Measurements from ENCODE around the gene GNGT2.
A peak's percentile ranks its signal among the peaks of the same experiment; 100 is the strongest.

The GNGT2 gene

DNA sequence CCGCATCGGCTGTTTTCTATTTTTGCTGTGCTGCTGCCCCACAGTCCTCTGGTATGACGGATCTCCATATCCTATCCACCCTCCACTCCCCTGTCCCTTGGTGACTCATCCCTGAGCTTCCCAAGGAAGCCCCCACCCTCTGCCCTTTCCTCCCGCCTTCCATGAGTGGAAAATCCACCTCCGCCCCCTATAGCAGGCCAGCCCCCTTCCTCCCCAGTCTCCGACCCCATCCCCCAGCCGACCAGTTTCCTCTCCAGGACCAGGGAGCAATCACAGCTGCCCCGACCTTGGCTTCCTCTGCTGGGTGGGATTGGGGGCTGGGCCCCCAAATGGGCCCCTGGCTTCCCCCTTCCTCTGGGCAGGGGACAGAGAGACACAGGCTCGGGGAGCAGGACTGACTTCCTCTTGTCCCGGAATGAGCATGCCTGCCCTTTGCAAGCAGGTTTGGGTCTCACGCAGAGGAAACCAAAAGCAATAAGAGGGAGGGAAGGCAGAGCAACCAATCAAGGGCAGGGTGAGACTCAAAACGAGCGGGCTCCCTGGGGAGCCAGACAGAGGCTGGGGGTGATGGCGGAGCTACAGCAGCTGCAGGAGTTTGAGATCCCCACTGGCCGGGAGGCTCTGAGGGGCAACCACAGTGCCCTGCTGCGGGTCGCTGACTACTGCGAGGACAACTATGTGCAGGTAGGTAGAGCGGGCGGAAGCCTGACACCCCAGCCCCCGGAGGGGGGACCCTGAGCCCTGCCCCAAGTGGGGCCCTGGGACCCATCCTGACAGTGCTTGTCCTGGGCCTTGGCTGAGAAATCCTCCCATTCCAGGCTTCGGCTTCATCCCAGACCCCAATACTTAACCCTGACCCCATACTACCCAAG is at the start of gene GNGT2, which contains the start of gene ABI3:
Gene GNGT2, minus strand, starts transcription at position 417 of the 872 bp plus-strand sequence. CDS start 3,152 bp downstream, outside the sequence.
Gene ABI3, plus strand, starts transcription at position 550 of the 872 bp plus-strand sequence. Its CDS starts 18 bp downstream, at position 568.
- no peaks in the 10 kb centered on the region for H3K27me3 ChIP-seq (replicated peaks; ENCODE audit: control insufficient read depth, insufficient read depth, low read length)
- DNase-seq (ENCODE audit: extremely low read depth, insufficient read length) = peak; percentile 83
- peak within 1 kb of the TSS; percentile 89 for H3K4me3 ChIP-seq (replicated peaks; ENCODE audit: low read depth, low read length)
- TF ChIP-seq, protein P1, sequence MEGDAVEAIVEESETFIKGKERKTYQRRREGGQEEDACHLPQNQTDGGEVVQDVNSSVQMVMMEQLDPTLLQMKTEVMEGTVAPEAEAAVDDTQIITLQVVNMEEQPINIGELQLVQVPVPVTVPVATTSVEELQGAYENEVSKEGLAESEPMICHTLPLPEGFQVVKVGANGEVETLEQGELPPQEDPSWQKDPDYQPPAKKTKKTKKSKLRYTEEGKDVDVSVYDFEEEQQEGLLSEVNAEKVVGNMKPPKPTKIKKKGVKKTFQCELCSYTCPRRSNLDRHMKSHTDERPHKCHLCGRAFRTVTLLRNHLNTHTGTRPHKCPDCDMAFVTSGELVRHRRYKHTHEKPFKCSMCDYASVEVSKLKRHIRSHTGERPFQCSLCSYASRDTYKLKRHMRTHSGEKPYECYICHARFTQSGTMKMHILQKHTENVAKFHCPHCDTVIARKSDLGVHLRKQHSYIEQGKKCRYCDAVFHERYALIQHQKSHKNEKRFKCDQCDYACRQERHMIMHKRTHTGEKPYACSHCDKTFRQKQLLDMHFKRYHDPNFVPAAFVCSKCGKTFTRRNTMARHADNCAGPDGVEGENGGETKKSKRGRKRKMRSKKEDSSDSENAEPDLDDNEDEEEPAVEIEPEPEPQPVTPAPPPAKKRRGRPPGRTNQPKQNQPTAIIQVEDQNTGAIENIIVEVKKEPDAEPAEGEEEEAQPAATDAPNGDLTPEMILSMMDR (IDR thresholded peaks at IDR 0.05; ENCODE audit: insufficient read depth, low read length, poor library complexity, severe bottlenecking) = no peak
- peaks cover 1% of the 10 kb centered on the region; the same call in 1 of the 2 replicates for H3K36me3 ChIP-seq (ENCODE audit: control insufficient read depth, insufficient read depth, low read length)

DNA sequence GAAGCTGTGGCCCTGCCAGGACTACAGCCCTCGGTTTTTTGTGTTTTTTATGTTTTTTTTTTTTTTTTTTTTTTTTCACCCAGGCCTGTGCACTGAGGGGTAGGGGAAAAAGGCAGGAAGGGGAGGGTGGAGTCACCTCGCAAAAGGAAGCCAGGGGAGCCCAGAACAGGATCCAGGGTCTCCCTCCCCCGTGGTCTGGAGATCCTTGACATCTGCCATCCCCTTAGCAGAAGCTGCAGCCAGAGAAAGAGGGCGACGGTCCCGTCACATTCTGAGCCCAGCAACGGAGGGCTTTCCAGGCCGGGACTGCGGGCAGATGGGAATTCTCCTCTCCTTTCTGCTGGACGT is 49.3 kb upstream of the GNGT2 start:
- DNase-seq (ENCODE audit: extremely low read depth, insufficient read length) = no peak
- H3K36me3 ChIP-seq (ENCODE audit: control insufficient read depth, insufficient read depth, low read length) = no peaks in the 10 kb centered on the region
- peak overlapping the region; percentile 35 for H3K4me3 ChIP-seq (replicated peaks; ENCODE audit: low read depth, low read length)
- peaks cover 1% of the 10 kb centered on the region; the same call in 1 of the 2 replicates for H3K27me3 ChIP-seq (replicated peaks; ENCODE audit: control insufficient read depth, insufficient read depth, low read length)
- TF ChIP-seq, protein P1 (IDR thresholded peaks at IDR 0.05; ENCODE audit: insufficient read depth, low read length, poor library complexity, severe bottlenecking) = no peak

DNA sequence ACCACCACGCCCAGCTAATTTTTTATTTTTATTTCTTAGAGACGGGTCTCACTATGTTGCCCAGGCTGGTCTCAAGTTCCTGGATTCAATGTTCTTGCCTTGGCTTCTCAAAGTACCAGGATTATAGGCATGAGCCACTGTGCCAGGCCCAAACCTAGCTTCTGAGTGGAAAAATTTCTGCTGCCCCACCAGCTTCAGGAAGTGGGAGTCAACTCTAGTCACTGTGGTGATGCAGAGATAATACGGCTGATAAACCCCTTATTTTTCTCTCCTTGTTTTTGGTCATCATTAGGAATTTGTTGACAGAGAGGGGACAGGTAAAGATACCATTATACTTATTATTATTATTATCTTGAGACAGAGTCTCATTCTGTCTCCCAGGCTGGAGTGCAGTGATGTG is 48.0 kb upstream of the GNGT2 start:
- no peak for DNase-seq (ENCODE audit: extremely low read depth, insufficient read length)
- H3K36me3 ChIP-seq (ENCODE audit: control insufficient read depth, insufficient read depth, low read length) = no peaks in the 10 kb centered on the region
- H3K4me3 ChIP-seq (replicated peaks; ENCODE audit: low read depth, low read length) = no peak overlapping the region
- peaks cover 1% of the 10 kb centered on the region; the same call in 1 of the 2 replicates for H3K27me3 ChIP-seq (replicated peaks; ENCODE audit: control insufficient read depth, insufficient read depth, low read length)
- TF ChIP-seq, protein P1 (IDR thresholded peaks at IDR 0.05; ENCODE audit: insufficient read depth, low read length, poor library complexity, severe bottlenecking) = no peak

DNA sequence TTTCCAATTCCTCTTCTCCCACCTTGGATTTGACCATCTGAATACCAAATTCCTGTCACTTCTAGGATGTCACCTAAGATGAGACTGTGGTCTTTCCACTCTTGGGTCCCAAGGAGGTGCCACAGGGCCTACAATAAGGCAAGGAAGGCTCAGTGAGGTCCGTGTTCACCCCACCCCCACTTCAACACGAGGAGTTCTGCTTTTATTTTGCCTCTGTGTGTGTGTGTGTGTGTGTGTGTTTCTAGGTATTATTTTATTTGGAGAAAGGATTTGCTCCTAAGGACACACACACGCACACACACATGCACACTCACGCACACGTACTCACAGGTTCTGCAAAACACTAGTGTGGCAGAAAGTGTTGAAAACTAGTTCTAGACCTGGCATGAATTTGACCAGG is 44.8 kb upstream of the GNGT2 start:
- TF ChIP-seq, protein P1 (IDR thresholded peaks at IDR 0.05; ENCODE audit: insufficient read depth, low read length, poor library complexity, severe bottlenecking) = no peak
- no peak overlapping the region for H3K4me3 ChIP-seq (replicated peaks; ENCODE audit: low read depth, low read length)
- no peaks in the 10 kb centered on the region for H3K36me3 ChIP-seq (ENCODE audit: control insufficient read depth, insufficient read depth, low read length)
- H3K27me3 ChIP-seq (replicated peaks; ENCODE audit: control insufficient read depth, insufficient read depth, low read length) = no peaks in the 10 kb centered on the region
- no peak for DNase-seq (ENCODE audit: extremely low read depth, insufficient read length)

DNA sequence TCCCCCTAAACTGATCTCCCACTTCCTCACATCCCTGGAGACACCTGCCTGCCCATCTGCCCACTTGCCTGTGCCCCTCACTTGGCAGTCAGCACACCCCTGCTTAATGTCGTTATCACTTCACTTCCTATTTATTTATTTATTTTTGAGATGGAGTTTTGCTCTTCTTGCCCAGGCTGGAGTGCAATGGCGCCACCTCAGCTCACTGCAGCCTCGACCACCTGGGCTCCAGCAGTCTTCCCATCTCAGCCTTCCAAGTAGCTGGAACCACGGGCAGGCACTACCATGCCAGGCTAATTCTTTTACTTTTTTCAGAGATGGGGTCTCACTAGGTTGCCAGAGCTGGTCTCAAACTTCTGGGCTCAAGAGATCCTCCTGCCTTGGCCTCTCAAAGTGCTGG is 43.7 kb upstream of the GNGT2 start:
- TF ChIP-seq, protein P1 (IDR thresholded peaks at IDR 0.05; ENCODE audit: insufficient read depth, low read length, poor library complexity, severe bottlenecking) = no peak
- Histone ChIP-seq H3K27me3 (replicated peaks; ENCODE audit: control insufficient read depth, insufficient read depth, low read length) (no peaks in the 10 kb centered on the region), H3K36me3 (ENCODE audit: control insufficient read depth, insufficient read depth, low read length) (no peaks in the 10 kb centered on the region), H3K4me3 (replicated peaks; ENCODE audit: low read depth, low read length) (no peak overlapping the region)
- DNase-seq (ENCODE audit: extremely low read depth, insufficient read length) = no peak

Measured in GM06990 (cell line).